Measurements from ENCODE around the gene C11orf21.

The C11orf21 gene

GRCh38 chr11:2263724-2264360 is 37.9 kb downstream of the C11orf21 start:
- no peaks in the 10 kb centered on the region for H3K9me3 Mint-ChIP-seq
- no peak overlapping the region for H3K4me3 Mint-ChIP-seq
- DNase-seq = no peak
- H3K36me3 Mint-ChIP-seq = no peaks in the 10 kb centered on the region
- CTCF ChIA-PET = no interaction called here
- H3K27ac Mint-ChIP-seq = no peak overlapping the region
- H3K27me3 Mint-ChIP-seq = peaks cover 47% of the 10 kb centered on the region
- peaks cover 25% of the 10 kb centered on the region for H3K4me1 Mint-ChIP-seq

- Mint-ChIP-seq H3K36me3 (no peaks in the 10 kb centered on the region), H3K27ac (no peak overlapping the region), H3K9me3 (no peaks in the 10 kb centered on the region), H3K4me3 (no peak overlapping the region), H3K27me3 (peaks cover 40% of the 10 kb centered on the region), H3K4me1 (peaks cover 20% of the 10 kb centered on the region)
- CTCF ChIA-PET = no interaction called here
- no peak for DNase-seq
These were observed 38.6 kb downstream of the C11orf21 start for GRCh38 chr11:2263071-2263565.

GRCh38 chr11:2262301-2263070 is 39.2 kb downstream of the C11orf21 start:
- CTCF ChIA-PET = no interaction called here
- Mint-ChIP-seq H3K27ac (no peak overlapping the region), H3K4me1 (peaks cover 17% of the 10 kb centered on the region), H3K36me3 (no peaks in the 10 kb centered on the region), H3K4me3 (no peak overlapping the region), H3K27me3 (peaks cover 33% of the 10 kb centered on the region), H3K9me3 (no peaks in the 10 kb centered on the region)
- DNase-seq = no peak

GRCh38 chr11:2261436-2262230 is 40.1 kb downstream of the C11orf21 start:
- peaks cover 27% of the 10 kb centered on the region for H3K27me3 Mint-ChIP-seq
- H3K9me3 Mint-ChIP-seq = no peaks in the 10 kb centered on the region
- H3K4me1 Mint-ChIP-seq = peaks cover 15% of the 10 kb centered on the region
- no peak overlapping the region for H3K27ac Mint-ChIP-seq
- no peaks in the 10 kb centered on the region for H3K36me3 Mint-ChIP-seq
- H3K4me3 Mint-ChIP-seq = no peak overlapping the region
- no peak for DNase-seq
- CTCF ChIA-PET = no interaction called here

GRCh38 chr11:2260491-2261364 is 41.0 kb downstream of the C11orf21 start:
- Mint-ChIP-seq H3K4me3 (no peak overlapping the region), H3K27ac (no peak overlapping the region), H3K9me3 (no peaks in the 10 kb centered on the region), H3K36me3 (no peaks in the 10 kb centered on the region), H3K4me1 (peaks cover 6% of the 10 kb centered on the region), H3K27me3 (peaks cover 18% of the 10 kb centered on the region)
- DNase-seq = no peak
- CTCF ChIA-PET = no interaction called here

- no peaks in the 10 kb centered on the region for H3K4me1 Mint-ChIP-seq
- no peak overlapping the region for H3K27ac Mint-ChIP-seq
- peaks cover 13% of the 10 kb centered on the region for H3K27me3 Mint-ChIP-seq
- DNase-seq = no peak
- CTCF ChIA-PET = no interaction called here
- H3K36me3 Mint-ChIP-seq = no peaks in the 10 kb centered on the region
- H3K9me3 Mint-ChIP-seq = no peaks in the 10 kb centered on the region
- H3K4me3 Mint-ChIP-seq = no peak overlapping the region
These were observed 41.7 kb downstream of the C11orf21 start for GRCh38 chr11:2259897-2260451.

- CTCF ChIA-PET = no interaction called here
- Mint-ChIP-seq H3K36me3 (no peaks in the 10 kb centered on the region), H3K4me3 (no peak overlapping the region), H3K4me1 (no peaks in the 10 kb centered on the region), H3K9me3 (no peaks in the 10 kb centered on the region), H3K27me3 (peaks cover 13% of the 10 kb centered on the region), H3K27ac (no peak overlapping the region)
- no peak for DNase-seq
These were observed 42.3 kb downstream of the C11orf21 start for GRCh38 chr11:2259466-2259830.

- H3K27me3 Mint-ChIP-seq = peaks cover 13% of the 10 kb centered on the region
- no peaks in the 10 kb centered on the region for H3K9me3 Mint-ChIP-seq
- H3K27ac Mint-ChIP-seq = no peak overlapping the region
- H3K36me3 Mint-ChIP-seq = no peaks in the 10 kb centered on the region
- no peak overlapping the region for H3K4me3 Mint-ChIP-seq
- DNase-seq = no peak
- CTCF ChIA-PET = no interaction called here
- no peaks in the 10 kb centered on the region for H3K4me1 Mint-ChIP-seq
These were observed 42.9 kb downstream of the C11orf21 start for GRCh38 chr11:2258501-2259465.

GRCh38 chr11:2256951-2257700 is 44.6 kb downstream of the C11orf21 start:
- no peak for DNase-seq
- peaks cover 9% of the 10 kb centered on the region for H3K27me3 Mint-ChIP-seq
- no peaks in the 10 kb centered on the region for H3K36me3 Mint-ChIP-seq
- H3K4me3 Mint-ChIP-seq = no peak overlapping the region
- no peaks in the 10 kb centered on the region for H3K9me3 Mint-ChIP-seq
- H3K27ac Mint-ChIP-seq = no peak overlapping the region
- H3K4me1 Mint-ChIP-seq = no peaks in the 10 kb centered on the region
- CTCF ChIA-PET = no interaction called here

- H3K36me3 Mint-ChIP-seq = no peaks in the 10 kb centered on the region
- no peak overlapping the region for H3K27ac Mint-ChIP-seq
- peaks cover 9% of the 10 kb centered on the region for H3K27me3 Mint-ChIP-seq
- CTCF ChIA-PET = no interaction called here
- no peak overlapping the region for H3K4me3 Mint-ChIP-seq
- no peaks in the 10 kb centered on the region for H3K4me1 Mint-ChIP-seq
- H3K9me3 Mint-ChIP-seq = no peaks in the 10 kb centered on the region
- DNase-seq = no peak
These were observed 45.3 kb downstream of the C11orf21 start for GRCh38 chr11:2256293-2256913.

GRCh38 chr11:2252018-2252417 is 49.7 kb downstream of the C11orf21 start:
- Mint-ChIP-seq H3K27ac (no peak overlapping the region), H3K9me3 (no peaks in the 10 kb centered on the region), H3K36me3 (no peaks in the 10 kb centered on the region), H3K4me3 (no peak overlapping the region), H3K4me1 (no peaks in the 10 kb centered on the region), H3K27me3 (peaks cover 6% of the 10 kb centered on the region)
- CTCF ChIA-PET = interaction anchor here (0.6 kb wide), 1 partner anchor 104 kb away, joined by 3 read pairs; no protein-coding TSS in a partner anchor
- no peak for DNase-seq

GRCh38 chr11:2251138-2251537 is 50.6 kb downstream of the C11orf21 start:
- no peak overlapping the region for H3K27ac Mint-ChIP-seq
- H3K4me3 Mint-ChIP-seq = no peak overlapping the region
- CTCF ChIA-PET = no interaction called here
- no peaks in the 10 kb centered on the region for H3K4me1 Mint-ChIP-seq
- H3K9me3 Mint-ChIP-seq = no peaks in the 10 kb centered on the region
- peaks cover 6% of the 10 kb centered on the region for H3K27me3 Mint-ChIP-seq
- no peaks in the 10 kb centered on the region for H3K36me3 Mint-ChIP-seq
- no peak for DNase-seq
